Epithelial cell of proximal tubule (primary cell): ENCODE measurements around the gene RBKS. TPM values are rescaled to one million over a fixed set of nuclear protein-coding genes. Genes with fewer than 3 reads are reported as not detected.
"Not testable (repeated sequence)": the region's sequence is repeated elsewhere in the genome, so short reads cannot be mapped to it uniquely, and the experiment has no call there.

ENCODE experiments used
- DNase-seq: peaks from one replicate; pipeline ENCODE4 v3.0.0-alpha.2; 2011; ENCODE audit warnings: low read depth
- H3K4me3 ChIP-seq: 2 replicates; pipeline ENCODE4 v1.5.1; 2011; ENCODE audit warnings: low read depth, mild to moderate bottlenecking, low read length
- CTCF ChIP-seq: conservative IDR thresholded peaks from 2 replicates; pipeline ENCODE4 v1.5.1; 2012; ENCODE audit warnings: low read depth, mild to moderate bottlenecking, low read length
- total RNA-seq: library from RNA; depleted of rRNA; stranded (reverse); fragments of >200 nt; gene quantifications from 2 replicates; pipeline ENCODE4 v1.2.3, GENCODE V29; 2015

RBKS gene
- total RNA-seq, 1 donor from 2014 or later, result 2.7 TPM

GRCh38 chr2:27771548-27772335 is 118.4 kb downstream of the RBKS start, which contains the start of gene MRPL33:
Gene MRPL33, plus strand, starts transcription at chr2:27771719. Its CDS starts 59 bp downstream, at chr2:27771778.
- no peak for DNase-seq
- no peak for TF ChIP-seq CTCF
- H3K4me3 ChIP-seq, result peak within 1 kb of the TSS; percentile 70

GRCh38 chr2:27771202-27771547 is 119.0 kb downstream of the RBKS start:
- no peak for DNase-seq
- peak overlapping the region; percentile 70 for H3K4me3 ChIP-seq
- no peak for TF ChIP-seq CTCF

- DNase-seq, result no peak
- H3K4me3 ChIP-seq, result peak overlapping the region; percentile 43
- no peak for TF ChIP-seq CTCF
Measured at GRCh38 chr2:27766287-27766661, 123.9 kb downstream of the RBKS start.

- H3K4me3 ChIP-seq, result peak overlapping the region; percentile 43
- DNase-seq, result no peak
- no peak for TF ChIP-seq CTCF
Measured at GRCh38 chr2:27765621-27766286, 124.4 kb downstream of the RBKS start.

- not testable (repeated sequence) for H3K4me3 ChIP-seq, DNase-seq
Measured at GRCh38 chr2:27764526-27764925, 125.7 kb downstream of the RBKS start.

- DNase-seq, result no peak
- no peak for TF ChIP-seq CTCF
- H3K4me3 ChIP-seq, result no peak overlapping the region
Measured at GRCh38 chr2:27763907-27764267, 126.3 kb downstream of the RBKS start.

- H3K4me3 ChIP-seq, result no peak overlapping the region
- DNase-seq, result no peak
- TF ChIP-seq CTCF, result no peak
Measured at GRCh38 chr2:27762951-27763906, 127.0 kb downstream of the RBKS start.
